HG03095 (cell line): ENCODE results near the gene ACSBG1.

Experiments
- ATAC-seq: cut with Tn5 transposase; IDR thresholded peaks from one replicate; pipeline ENCODE4 v1.9.1; 2021; ENCODE audit warnings: moderate library complexity; ENCODE audit not compliant: unreplicated experiment

The ACSBG1 gene

DNA sequence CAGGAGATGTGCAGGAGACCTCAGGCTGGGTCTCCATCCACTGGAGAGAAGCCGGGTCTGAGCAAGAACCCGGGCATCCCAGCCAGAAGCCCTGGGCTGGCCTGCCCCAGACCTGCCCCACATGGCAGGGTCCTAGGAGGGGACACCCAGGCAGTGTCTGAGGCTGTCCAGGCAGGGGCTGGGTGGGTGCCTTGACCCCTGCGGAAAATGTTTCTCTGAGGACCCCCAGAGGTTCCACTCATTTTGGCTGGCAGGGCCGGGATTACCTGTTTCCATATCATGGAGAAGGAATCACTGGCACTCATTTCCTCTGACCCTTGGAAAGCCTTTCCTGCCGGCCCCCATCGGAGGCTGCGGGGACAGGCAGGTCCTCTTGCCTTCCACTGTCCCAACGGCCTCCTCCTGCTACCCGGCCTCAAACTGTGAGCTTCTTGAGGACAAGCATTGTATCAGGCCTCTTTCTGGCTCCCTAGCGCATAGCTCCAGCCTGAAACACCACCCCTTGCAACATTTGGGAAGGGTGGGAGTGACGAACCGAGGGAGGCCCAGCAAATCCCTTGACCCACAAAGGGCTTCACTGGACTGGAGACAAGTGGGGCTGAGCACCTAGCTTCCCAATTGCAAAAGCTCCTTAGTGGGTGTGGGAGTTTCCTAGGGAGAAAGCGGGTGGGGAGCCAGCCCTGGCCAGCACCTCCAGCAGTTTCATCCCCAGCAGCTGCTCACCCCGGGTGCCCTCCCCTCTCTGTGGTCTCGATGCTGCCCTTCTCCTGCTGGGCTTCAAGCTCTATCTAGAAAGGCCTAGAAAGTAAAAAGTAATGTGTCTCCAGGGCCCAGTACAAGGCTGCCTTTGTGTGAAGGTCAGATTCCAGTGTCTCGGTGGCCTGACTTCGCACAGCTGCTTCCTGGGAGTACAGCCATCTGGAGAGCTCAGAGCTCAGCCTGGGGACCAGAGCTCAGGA, 29.7 kb downstream of the ACSBG1 start:
- ATAC-seq = no peak

DNA sequence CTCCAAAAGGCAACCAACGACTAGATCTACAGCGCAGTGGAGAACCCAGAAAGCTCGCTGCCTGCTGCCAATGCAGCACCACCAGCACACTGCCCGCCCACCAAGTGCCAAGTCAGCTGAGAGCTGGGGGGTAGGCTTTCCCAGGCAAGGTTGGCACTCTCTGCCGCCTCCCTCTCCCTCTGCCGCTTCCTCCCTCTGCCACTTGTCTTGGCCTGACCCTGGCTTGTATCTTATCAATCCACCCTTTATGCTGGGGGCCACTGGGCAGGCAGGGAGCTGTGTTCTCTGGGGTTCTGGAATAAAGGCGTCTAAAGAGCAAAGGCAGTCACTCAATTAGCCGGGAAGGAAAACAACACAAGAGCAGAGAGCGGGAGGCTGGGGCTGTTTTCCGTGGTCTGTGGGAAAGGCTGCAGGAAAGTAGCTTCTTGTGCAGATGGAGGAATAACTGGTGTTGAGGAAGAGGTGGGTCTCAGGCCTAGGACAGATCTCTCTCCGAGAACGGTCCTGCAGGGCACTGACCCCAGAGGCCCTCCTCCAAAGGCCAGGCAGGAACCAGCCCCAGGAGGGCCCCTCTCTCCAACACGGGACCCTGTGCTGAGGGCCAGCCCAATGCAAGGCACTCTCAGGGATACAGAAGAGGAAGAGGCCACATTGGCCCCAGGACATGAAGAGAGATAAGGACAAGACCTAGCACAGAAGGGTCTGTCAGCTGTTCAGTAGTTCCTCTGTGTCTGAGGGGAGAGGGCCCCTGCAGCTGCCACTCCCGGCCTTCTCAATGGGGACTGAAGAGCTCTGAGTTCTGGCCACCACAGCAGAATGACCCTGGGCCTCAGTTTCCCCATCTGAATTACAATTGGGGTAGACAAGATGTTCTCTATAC, 30.8 kb downstream of the ACSBG1 start:
- ATAC-seq = no peak

DNA sequence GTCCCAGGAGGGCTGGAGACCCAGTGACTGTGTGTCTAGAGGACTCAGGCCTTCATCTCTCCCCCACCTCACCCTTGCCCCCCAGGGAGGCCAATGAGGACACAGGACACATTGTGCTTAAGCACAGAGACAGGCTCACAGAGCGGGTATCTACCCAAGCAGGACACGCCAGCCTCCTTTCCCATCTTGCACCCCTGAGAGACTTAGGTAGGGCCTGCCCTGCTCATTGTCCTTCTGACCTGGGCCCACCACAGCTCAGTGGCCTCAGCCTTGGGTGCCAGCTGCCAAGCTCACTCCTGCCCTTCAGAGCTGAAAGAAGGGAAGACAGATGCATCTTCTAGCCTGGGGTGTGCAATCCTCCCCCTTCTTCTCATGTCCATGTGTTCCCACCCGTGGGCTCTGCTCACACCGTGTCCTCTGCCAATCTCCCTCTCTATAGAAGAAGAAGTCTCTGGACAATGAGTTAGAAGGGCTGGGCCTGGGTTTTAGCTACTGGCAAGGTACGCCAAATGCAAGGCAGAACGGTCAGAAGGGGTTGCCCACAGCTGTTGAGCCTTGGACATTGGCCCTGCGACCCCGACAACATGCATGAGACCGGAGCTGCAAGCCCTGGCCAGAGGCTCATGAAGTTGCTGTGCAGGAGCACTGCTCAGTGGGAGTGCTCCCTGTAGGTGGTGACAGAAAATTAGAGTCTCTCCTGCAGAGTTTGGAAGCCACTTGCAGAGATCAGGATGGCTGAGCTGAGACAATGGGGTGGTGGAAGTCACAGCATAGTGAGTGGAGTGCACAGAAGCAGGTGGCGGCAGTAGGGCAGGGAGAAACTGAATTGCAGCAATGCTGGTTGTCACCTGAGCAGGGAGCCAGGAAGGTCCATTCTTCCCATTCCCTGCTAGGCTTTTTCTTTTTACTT, 32.8 kb downstream of the ACSBG1 start:
- no peak for ATAC-seq

DNA sequence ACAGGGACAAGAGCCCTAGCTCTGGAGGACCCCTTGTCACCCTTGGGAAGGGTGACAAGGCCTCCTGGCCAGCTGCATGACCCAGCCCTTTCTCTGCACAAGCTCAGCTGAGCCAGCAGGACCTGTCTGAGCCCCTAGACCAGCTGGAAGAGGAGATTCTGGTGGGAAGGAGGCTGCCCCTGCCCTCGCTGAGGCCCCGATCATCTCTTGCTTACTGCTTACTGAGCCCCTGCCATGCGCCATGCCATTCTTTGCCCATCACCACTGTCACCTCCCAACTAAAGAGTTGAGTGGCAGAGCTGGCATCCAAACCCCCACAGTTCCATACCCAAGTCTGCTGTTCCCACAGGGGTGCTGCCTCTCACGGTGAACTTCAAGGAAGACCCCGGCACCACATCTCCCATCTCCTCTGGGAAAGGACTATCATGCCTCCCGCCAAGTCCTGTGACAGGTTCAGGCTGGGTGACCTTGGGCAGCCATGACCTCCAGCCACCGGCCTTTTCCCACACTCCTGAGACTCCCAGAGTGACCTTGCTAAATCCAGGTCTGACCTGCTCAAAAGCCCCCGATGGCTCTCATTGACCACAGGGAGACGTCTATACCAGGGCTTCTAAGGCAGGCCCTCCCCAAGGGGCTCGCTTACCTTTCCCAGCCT, 34.0 kb downstream of the ACSBG1 start:
- no peak for ATAC-seq

DNA sequence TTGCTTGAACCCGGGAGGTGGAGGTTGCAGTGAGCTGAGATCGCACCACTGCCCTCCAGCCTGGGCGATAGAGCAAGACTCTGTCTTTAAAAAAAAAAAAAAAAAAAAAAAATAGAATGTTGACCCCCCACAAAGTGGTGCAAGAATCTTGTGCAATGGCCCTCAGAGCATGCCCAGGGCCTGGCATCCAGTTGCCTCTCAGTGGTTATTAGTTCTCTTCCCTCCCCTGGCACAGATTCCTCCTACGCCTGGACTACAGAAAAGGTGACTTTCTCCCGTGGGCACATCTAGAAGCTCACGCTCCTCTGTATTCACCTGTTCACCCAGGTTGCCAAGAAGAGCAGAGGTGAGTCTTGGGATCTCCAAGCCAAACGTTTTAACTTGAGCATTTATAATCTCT, 36.7 kb downstream of the ACSBG1 start:
- no peak for ATAC-seq

DNA sequence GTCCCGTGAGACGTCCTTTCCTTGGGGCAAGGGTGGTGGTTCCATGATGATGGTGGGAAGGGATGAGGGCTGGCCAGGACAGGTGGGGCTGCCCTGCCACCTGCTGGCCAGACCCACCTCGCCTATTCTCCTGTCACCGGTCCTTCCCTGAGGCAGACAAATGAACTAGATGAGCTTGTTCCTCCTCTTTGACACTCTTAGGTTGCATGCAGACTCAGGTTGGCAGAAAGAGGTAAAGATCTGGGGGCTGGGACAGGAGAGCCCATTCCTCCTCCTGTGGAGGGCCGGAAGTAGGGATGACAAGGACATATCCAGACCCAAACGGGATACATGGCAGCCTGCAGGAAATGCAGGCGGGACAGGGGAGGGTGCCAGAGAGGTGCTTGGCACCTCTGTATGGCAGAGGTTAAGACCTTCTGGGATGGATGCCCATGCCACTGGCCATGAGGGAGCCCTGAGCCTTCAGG, 38.6 kb downstream of the ACSBG1 start:
- no peak for ATAC-seq

DNA sequence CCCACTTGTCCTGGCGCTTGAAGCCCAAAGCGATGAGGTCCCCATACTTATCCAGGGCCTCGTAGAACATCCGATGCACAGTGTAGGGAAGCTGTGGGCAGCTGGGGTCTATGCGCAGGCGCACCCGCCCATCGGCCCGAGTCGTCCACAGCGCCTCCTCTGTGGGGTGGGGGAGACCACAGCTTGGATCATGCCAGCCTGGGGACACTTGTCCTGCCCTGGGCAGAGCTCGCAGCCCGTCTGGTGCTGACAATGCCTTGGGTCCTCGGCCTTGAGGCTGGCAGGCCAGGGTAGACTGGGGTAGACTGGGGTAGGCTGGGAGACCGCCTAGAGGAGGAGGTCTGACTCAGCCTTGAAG, 39.8 kb downstream of the ACSBG1 start:
- no peak for ATAC-seq

DNA sequence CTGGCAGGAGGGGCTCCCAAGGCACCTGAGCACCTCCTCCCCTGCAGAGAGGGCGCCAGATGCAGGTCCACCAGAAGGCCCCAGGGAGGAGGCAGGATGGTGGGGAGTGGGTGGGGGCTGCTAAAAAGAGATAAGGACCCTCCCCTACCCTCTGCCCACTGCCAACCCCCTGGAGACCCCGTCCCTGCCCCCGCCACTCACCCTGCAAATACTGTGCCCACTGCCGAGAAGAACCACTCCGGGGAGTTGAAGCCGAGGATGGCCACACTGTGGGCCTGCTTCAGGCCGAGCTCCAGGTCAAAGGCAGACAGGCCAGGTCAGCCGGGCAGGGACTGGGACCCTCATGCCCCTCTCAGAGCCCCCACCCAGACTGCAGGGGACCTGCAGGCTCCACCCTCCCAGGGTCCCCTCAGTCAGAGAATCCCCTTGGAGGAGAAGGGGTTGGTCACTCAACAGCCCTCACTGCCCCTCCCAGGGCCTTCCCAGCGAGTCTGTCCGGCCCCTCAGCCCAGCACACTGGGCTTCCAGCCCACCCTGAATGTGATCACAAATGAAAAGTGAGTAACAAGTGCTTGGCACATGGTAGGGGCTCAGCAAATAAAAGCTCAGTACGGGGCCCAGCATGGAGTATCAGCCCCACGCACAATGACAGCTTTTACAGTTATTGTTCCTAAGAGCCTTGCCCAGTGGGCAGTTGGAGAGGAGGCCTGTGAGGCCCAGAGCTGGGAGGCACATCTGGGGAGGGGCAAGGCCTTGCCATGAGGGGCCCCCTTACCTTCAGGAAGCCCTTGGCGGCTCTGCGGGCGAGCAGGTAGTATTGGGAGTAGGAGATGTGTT, 40.4 kb downstream of the ACSBG1 start:
- no peak for ATAC-seq

DNA sequence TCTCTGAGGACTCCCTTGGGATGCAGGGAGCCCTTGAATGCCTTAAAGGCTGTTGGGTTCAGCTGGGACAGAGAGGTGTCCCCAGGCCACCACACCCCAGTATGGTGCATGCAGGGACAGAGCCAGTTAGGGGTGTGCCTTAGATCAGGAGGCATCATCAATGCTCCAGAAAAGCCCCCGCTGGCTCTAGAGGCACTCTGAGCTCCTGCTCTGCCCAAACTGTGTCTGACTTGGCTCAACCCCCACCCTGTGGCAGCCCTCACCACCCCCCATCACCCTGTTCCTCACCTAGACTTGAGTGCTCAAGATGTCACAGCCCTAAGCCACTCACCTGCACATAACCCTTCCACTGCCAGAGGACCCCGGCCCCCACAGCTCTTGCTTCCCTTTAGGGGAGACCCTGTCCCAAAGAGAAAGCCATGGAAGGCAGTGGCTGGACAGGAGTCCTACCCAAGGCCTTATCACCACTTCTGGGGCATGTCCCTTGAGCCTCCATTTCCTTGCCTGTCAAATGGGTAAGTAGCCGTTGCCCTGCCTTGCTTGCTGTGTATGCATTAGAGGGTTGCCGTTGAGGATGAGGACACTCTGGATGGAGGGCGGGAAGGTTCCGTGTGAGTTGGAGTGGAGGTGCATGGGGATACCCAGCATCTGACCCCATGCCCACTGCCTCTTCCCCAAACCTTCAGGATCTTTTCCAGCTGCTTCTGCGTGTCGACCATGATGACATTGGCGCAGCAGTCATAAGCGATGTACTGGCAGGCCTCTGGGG, 41.4 kb downstream of the ACSBG1 start:
- no peak for ATAC-seq

DNA sequence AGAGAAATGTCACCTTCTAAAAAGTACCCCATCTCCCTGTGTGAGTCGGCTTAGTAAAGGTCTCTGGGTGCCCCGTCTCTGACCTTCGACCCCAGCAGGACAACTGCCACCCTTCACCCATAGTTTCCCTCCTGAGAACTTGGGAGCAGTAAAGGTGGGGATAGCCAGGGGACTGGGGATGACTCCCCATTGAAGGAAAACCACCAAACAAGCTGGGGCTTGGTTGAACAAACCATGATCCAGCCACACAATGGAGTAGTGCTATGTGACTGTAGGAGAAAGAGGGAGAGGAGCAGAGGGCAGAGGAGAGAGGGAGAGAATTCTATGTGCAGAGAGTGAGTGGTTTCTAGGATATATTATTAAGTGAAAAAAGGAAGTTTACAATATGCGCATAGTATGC, 51.5 kb downstream of the ACSBG1 start:
- ATAC-seq = no peak

DNA sequence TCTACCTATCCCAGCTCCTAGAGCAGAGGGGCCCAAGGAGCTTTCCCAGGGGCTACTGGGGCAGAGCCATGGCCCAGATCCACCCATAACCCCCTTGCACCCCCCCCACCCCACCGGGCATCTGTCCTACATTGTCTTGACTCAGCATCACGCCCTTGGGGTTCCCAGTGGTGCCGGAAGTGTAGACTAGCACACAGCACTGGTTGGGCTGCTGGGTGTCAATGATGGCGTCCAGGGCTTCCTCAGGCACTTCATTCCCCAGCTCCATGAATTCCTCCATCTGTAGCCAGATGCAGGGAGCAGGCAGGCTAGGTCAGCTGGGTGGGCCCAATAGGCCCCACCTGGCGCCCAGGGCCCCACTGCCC, 52.0 kb downstream of the ACSBG1 start:
- no peak for ATAC-seq

DNA sequence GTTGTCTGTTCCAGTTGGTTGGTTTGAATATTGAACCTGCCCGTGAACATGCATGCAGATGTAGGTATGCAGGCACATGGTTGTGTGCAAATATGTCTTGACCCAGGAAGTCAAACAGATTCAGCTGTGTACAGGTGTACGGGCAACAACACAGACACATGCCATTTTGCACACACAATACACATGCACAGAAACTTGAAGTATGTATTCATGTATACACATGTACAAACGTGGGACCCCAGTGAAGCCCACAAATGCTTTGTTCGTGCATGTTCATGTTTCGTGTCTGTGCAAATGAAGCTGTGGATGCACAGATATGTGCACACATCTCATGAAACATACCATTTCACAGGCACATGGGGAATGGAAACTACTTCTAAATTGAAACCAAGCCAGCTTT, 54.5 kb downstream of the ACSBG1 start:
- no peak for ATAC-seq

DNA sequence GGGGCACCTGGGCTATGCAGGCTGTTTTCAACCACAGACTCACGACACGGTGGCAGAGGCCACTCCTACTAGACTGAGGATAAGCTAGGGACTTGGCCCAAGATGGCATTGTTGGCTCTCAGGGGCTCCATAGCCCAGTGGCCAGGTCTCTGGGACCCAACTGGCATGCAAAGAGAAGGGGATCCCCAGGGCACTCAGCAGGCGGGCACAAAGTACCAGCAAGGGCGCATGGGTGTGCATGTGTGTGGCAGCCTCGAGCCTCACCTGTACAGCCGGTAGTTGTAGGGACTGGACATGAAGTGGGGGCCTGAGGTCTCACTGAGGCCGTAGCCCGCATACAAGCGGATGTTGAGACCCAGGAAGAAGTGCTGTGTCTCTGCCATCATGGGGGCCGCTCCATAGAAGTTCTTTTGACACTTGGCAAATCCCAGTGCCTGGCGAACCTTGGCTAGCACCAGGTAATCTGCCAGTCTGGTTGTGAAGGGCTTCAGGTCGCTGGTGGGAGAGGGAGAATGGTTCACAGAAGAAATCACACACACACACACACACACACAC, 55.0 kb downstream of the ACSBG1 start:
- ATAC-seq = no peak

DNA sequence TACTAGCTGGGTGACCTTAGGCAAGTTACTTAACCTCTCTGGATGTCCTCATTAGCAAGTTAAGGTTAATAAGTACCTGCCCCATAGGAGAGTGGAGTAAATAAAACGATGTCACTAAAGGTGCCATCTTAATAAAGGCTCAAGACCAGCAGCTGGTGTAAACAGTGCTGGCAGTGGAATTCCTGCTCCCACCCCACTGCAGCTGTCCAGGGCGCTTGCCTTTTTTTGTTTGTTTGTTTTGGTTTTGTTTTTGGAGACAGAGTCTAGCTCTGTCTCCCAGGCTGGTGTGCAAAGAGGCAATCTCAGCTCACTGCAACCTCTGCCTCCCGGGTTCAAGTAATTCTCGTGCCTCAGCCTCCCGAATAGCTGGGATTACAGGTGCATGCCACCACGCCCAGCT, 56.3 kb downstream of the ACSBG1 start:
- no peak for ATAC-seq

DNA sequence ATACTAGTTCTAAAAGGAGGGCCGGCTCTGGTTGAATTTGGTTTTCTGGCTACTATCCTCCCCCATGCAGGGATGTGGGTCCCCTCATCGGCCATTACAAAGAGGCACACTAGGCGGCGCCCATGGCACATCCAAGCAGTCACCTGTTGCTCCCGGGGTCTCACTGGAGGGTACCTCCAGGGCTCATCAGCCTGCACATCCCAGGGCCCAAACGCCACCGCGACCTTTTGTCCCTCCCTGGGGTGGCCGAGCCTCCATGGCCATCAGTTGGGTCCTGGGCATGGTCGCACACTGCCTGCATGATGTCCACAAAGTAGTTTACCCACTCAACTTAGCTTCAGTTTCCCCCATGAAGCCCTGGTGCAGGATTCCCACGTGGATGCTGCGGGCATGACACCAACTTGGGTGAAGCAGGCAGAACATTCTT, 56.9 kb downstream of the ACSBG1 start:
- ATAC-seq = no peak

DNA sequence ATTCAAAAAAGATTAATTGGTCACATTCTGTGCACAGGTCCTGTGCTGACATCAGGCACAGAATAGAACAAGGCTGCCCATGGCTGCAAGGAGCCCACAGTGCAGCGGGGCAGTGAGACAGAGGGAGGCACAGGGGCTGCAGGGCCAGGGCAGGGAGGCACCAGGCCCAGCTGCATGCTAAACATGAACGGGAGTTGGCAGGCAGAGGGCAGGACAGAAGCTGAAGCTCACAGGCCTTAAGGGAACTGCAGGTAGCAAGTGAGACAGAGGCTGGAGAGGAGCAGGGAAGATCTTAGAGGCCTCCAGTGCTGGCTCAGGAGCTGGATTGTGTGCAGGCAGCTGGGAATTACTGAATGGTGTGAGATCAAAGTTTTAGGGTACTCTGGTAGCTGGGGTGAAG, 59.0 kb downstream of the ACSBG1 start:
- no peak for ATAC-seq

DNA sequence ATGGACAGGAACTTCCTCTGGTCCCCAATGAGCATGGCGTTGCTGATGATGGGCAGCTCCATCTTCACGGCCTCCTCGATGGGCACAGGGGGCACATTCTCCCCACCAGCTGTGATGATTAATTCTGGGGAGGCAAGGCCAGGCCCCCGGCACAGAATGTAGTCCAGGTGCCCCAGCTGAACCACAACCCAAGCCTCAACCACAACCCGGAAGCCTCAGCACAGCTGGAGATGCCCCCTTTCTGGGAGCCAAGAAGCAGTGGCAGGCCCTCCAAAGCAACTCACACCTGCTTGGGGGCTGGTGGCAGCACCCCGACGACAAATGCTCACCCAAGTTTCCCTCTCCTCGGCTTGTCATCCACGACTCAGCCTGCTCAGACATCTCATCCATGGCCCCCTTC, 60.0 kb downstream of the ACSBG1 start:
- no peak for ATAC-seq

DNA sequence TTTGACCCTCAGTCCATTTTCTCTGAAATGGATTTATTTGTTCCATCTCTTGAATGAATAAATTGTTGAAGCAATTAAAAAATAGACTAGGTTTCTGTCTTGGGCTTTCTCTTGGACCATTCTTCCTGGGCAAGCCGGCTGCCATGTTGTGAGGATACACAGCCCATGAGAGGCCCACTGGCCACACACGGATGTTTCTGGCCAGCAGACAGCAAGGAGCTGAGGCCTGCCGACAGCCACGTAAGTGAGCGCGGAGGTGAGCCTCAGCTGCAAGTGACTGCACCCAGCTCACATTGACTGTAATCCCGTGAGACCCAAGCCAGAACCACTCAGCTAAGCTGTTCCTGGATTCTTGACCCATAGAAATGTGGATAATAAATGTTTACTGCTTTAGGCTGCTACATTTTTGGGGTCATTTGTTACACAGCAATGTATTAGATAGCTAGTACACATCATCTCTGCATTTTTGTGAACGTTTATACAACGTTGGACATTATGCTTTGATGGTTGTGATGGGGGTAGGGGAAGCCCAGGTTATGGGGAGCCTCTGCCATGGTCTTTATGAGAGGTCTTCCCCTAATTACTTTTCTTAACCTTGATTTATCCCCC, 62.4 kb downstream of the ACSBG1 start:
- ATAC-seq = no peak
